ELR (cell line): ENCODE measurements around the gene LY6G5C.

Source experiments
- DNase-seq: peaks from one replicate; pipeline ENCODE4 v3.0.0-alpha.2; 2015; ENCODE audit warnings: low read depth

The LY6G5C gene

DNA sequence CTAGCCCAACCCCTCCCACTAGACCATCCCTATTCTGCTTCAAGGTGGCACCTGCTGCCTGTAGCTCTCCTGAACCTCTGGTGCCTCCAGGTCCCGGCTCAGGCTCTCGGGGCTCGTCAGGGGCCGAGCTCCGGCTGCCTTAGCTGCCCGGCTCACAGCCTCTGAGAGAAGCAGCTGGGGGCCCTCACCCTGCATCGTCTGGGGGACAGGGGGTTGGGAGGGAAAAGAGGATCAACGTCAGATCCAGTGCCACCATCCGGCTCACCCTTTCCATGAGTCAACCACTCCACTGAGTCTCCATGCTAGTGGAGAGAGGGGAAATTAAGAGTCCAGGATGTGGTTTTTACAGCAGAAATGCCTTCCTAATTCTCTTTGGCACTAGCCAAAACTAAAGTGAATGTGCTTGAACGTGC, 41.4 kb downstream of the LY6G5C start:
- peak; percentile 84 for DNase-seq

DNA sequence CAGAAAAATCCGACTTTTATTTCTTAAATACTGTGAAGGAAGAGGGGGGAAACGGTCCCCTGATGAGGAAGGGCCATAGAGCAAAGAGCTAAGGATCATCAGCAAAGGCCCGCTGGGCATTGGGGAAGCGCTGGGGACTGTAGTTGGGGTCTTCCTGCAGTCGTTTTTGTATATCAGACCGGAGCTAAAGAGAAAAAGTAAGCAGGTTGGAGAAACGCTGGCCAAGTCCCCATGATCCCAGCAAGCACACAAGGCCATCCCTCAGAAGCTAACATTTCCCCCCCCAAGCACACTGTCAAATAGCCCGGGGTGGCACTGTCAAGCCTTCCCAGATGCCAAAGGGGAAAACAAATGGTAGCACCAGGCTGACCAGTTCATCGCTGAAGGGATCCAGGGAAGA, 41.8 kb downstream of the LY6G5C start:
- no peak for DNase-seq

- peak; percentile 54 for DNase-seq
These were observed 43.9 kb downstream of the LY6G5C start for GRCh38 chr6:31636698-31637596.

- DNase-seq = no peak
These were observed 45.8 kb downstream of the LY6G5C start for GRCh38 chr6:31634969-31635575.

GRCh38 chr6:31634131-31634530, 46.7 kb downstream of the LY6G5C start:
- peak; percentile 55 for DNase-seq

GRCh38 chr6:31633447-31633846, 47.4 kb downstream of the LY6G5C start:
- DNase-seq = no peak

DNA sequence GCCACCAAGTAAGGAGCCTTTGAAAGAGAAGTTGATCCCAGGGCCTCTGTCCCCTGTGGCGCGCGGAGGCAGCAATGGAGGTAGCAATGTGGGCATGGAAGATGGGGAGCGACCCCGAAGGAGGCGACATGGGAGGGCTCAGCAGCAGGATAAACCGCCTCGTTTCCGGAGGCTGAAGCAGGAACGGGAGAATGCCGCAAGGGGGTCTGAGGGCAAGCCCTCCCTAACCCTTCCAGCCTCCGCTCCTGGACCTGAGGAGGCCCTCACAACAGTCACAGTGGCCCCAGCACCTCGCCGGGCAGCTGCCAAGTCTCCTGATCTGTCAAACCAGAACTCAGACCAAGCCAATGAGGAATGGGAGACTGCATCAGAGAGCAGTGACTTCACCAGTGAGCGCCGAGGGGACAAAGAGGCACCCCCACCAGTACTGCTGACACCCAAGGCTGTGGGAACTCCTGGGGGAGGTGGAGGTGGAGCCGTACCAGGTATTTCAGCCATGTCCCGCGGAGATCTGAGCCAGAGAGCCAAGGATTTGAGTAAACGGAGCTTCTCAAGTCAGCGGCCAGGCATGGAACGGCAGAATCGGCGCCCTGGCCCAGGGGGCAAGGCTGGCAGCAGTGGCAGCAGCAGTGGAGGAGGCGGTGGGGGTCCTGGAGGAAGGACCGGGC, 48.5 kb downstream of the LY6G5C start:
- no peak for DNase-seq

DNA sequence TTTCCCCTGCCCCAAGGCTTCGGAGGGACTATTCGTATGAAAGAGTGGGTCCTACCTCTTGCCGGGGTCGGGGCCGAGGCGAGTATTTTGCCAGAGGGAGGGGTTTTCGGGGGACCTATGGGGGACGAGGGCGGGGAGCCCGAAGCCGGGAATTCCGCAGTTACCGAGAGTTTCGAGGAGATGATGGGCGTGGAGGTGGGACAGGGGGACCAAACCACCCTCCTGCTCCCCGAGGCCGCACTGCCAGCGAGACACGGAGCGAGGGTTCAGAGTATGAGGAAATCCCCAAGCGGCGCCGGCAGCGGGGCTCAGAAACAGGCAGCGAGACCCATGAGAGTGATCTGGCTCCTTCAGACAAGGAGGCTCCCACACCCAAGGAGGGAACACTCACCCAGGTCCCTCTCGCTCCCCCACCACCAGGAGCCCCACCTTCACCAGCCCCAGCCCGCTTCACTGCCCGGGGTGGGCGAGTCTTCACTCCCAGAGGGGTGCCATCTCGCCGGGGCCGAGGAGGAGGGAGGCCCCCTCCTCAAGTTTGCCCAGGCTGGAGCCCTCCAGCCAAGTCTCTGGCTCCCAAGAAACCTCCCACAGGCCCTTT, 49.1 kb downstream of the LY6G5C start:
- DNase-seq = no peak

GRCh38 chr6:31631209-31631608, 49.7 kb downstream of the LY6G5C start:
- no peak for DNase-seq

DNA sequence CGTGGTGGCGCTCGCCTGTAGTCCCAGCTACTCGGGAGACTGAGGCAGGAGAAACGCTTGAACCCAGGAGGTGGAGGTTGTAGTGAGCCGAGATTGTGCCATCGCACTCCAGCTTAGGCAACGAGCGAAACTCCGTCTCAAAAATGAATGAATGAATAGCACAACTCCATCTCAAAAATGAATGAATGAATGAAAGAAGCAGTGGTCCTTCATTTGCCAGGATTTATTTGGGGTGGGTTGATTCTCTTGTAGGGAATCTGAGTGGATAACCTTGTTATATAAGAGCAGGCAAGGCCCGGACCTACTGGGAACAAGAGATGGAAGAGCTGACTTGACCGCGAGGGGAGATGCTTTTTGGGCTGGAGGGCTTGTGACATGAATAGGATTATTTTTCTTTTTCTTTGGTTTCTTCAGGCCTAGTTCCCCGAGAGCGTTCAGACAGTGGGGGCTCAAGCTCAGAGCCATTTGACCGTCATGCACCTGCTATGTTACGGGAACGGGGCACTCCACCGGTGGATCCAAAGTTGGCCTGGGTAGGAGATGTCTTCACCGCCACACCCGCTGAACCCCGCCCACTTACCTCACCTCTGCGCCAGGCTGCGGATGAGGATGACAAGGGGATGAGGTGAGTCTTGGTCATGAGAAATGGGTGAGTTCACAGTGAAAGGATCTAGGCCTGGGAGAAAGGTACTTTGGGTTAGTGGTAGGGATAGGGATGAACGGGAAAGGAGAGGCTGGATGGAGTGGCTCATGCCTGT, 50.5 kb downstream of the LY6G5C start:
- DNase-seq = no peak

- DNase-seq = no peak
These were observed 51.9 kb downstream of the LY6G5C start for GRCh38 chr6:31629014-31629413.

- DNase-seq = no peak
These were observed 53.1 kb downstream of the LY6G5C start for GRCh38 chr6:31627690-31628287.

DNA sequence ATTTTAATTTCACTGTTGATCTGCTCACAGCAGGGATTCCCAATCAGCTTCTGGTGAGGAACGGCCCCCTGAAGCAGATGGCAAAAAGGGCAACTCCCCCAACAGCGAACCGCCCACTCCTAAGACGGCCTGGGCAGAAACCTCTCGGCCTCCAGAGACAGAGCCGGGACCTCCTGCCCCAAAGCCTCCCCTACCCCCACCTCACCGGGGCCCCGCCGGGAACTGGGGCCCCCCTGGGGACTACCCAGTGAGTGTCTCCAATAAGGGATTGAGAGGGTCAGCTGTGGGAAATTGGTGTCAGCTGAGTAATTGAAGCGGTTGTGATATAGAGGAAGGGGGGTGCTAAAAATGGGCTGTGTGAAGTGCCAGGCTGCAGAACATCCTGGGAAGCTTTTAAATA, 53.9 kb downstream of the LY6G5C start:
- DNase-seq = no peak
